Loucy (cell line): ENCODE results near the gene NOL8.
A peak's percentile ranks its signal among the peaks of the same experiment; 100 is the strongest.

Experiments
- H2AFZ ChIP-seq: fragments of 200-600 bp; sonication (generic); 2 replicates; pipeline ENCODE4 v1.6.0; 2016; ENCODE audit warnings: antibody characterized with exemption, mild to moderate bottlenecking, low read length, moderate library complexity
- H3F3A ChIP-seq: fragments of 200-600 bp; 2 replicates; pipeline ENCODE4 v1.6.0; 2016; ENCODE audit warnings: antibody characterized with exemption, low read depth, mild to moderate bottlenecking
- H3K27me3 ChIP-seq: fragments of 200-600 bp; sonication (generic); 2 replicates; pipeline ENCODE4 v1.6.1; 2014; ENCODE audit warnings: low read length, mild to moderate bottlenecking; ENCODE audit not compliant: insufficient read depth, poor library complexity, severe bottlenecking
- H3K36me3 ChIP-seq: fragments of 200-600 bp; sonication (generic); 2 replicates; pipeline ENCODE4 v1.6.1; 2016; ENCODE audit warnings: low read length; ENCODE audit not compliant: insufficient read depth
- H3K4me1 ChIP-seq: fragments of 200-600 bp; sonication (generic); 2 replicates; pipeline ENCODE4 v1.5.1; 2014; ENCODE audit warnings: low read length, mild to moderate bottlenecking; ENCODE audit not compliant: insufficient read depth, poor library complexity, severe bottlenecking
- H3K4me2 ChIP-seq: fragments of 200-600 bp; sonication (generic); 2 replicates; pipeline ENCODE4 v1.6.0; 2014; ENCODE audit warnings: antibody characterized with exemption, low read length, low read depth, mild to moderate bottlenecking; ENCODE audit not compliant: poor library complexity, severe bottlenecking
- H3K4me3 ChIP-seq: fragments of 200-600 bp; sonication (generic); 2 replicates; pipeline ENCODE4 v1.5.1; 2014; ENCODE audit warnings: low read length, mild to moderate bottlenecking, mixed read lengths; ENCODE audit not compliant: poor library complexity, severe bottlenecking
- H3K79me2 ChIP-seq: fragments of 200-600 bp; sonication (generic); 2 replicates; pipeline ENCODE4 v1.6.1; 2014; ENCODE audit warnings: low read length; ENCODE audit not compliant: insufficient read depth
- H3K9ac ChIP-seq: fragments of 200-600 bp; sonication (generic); 2 replicates; pipeline ENCODE4 v1.6.0; 2014; ENCODE audit warnings: mild to moderate bottlenecking, low read depth, low read length, moderate library complexity; ENCODE audit not compliant: poor library complexity, severe bottlenecking
- H3K9me2 ChIP-seq: fragments of 200-600 bp; sonication (generic); replicated peaks from 2 replicates; pipeline ENCODE4 v1.6.1; 2016; ENCODE audit warnings: low read depth, low read length, mixed read lengths
- H3K9me3 ChIP-seq: fragments of 200-600 bp; sonication (generic); 2 replicates; pipeline ENCODE4 v1.6.1; 2014; ENCODE audit warnings: mild to moderate bottlenecking, antibody characterized with exemption, low read length, low read depth; ENCODE audit not compliant: insufficient read depth
- H4K20me1 ChIP-seq: fragments of 200-600 bp; sonication (generic); 2 replicates; pipeline ENCODE4 v1.6.0; 2014; ENCODE audit warnings: antibody characterized with exemption, low read length, mild to moderate bottlenecking; ENCODE audit not compliant: insufficient read depth, poor library complexity, severe bottlenecking
- CTCF ChIP-seq: fragments of 200-600 bp; sonication (generic); conservative IDR thresholded peaks from 2 replicates; pipeline ENCODE4 v1.5.1; 2014; ENCODE audit warnings: mild to moderate bottlenecking, antibody characterized with exemption, low read length
- EZH2phosphoT487 ChIP-seq: fragments of 200-600 bp; IDR thresholded peaks from 2 replicates; pipeline ENCODE4 v1.6.1; 2018; ENCODE audit warnings: antibody characterized with exemption, mild to moderate bottlenecking, moderate library complexity, borderline replicate concordance

Gene NOL8

GRCh38 chr9:92325991-92326500, 896 bp upstream of the NOL8 start:
- Histone ChIP-seq H3K79me2 (peaks cover 67% of the 10 kb centered on the region), H3K9me2 (no peaks in the 10 kb centered on the region)

GRCh38 chr9:92324889-92325268, 271 bp downstream of the NOL8 start:
- H2AFZ ChIP-seq, result peak overlapping the region; percentile 97
- H3K36me3 ChIP-seq, result peaks cover 6% of the 10 kb centered on the region; the same call in 1 of the 2 replicates
- no peaks in the 10 kb centered on the region for H3K9me3 ChIP-seq
- peak overlapping the region; percentile 89 for H3K4me2 ChIP-seq
- peaks cover 39% of the 10 kb centered on the region for H3K4me1 ChIP-seq
- H4K20me1 ChIP-seq, result peaks cover 3% of the 10 kb centered on the region
- no peaks in the 10 kb centered on the region for H3F3A ChIP-seq
- H3K4me3 ChIP-seq, result peak overlapping the region; percentile 90
- peak overlapping the region; percentile 88 for H3K9ac ChIP-seq
- TF ChIP-seq EZH2phosphoT487, result no peak
- TF ChIP-seq CTCF, result no peak
- H3K9me2 ChIP-seq, result no peaks in the 10 kb centered on the region
- H3K27me3 ChIP-seq, result no peaks in the 10 kb centered on the region
- peaks cover 67% of the 10 kb centered on the region for H3K79me2 ChIP-seq

More at GRCh38 chr9:92325991-92326500, 896 bp upstream of the NOL8 start:
- Histone ChIP-seq H4K20me1 (peaks cover 3% of the 10 kb centered on the region), H3K4me3 (peak overlapping the region; percentile 90), H3K9ac (peak overlapping the region; percentile 88), H2AFZ (peak overlapping the region; percentile 97), H3K4me1 (peaks cover 39% of the 10 kb centered on the region), H3K4me2 (peak overlapping the region; percentile 89), H3K27me3 (no peaks in the 10 kb centered on the region), H3K9me3 (no peaks in the 10 kb centered on the region), H3F3A (no peaks in the 10 kb centered on the region), H3K36me3 (no peaks in the 10 kb centered on the region; the same call in 1 of the 2 replicates)
- TF ChIP-seq CTCF (no peak), EZH2phosphoT487 (no peak)

GRCh38 chr9:92324431-92324830, 719 bp downstream of the NOL8 start:
- H3K4me3 ChIP-seq, result peak overlapping the region; percentile 90
- no peaks in the 10 kb centered on the region for H3K9me3 ChIP-seq
- no peaks in the 10 kb centered on the region for H3K27me3 ChIP-seq
- H3K4me1 ChIP-seq, result peaks cover 39% of the 10 kb centered on the region
- peak overlapping the region; percentile 89 for H3K4me2 ChIP-seq
- H3K36me3 ChIP-seq, result peaks cover 9% of the 10 kb centered on the region; the same call in 1 of the 2 replicates
- peak overlapping the region; percentile 97; the same call in 1 of the 2 replicates for H2AFZ ChIP-seq
- H3K9ac ChIP-seq, result peak overlapping the region; percentile 88
- no peaks in the 10 kb centered on the region for H3F3A ChIP-seq
- peaks cover 3% of the 10 kb centered on the region for H4K20me1 ChIP-seq
- no peaks in the 10 kb centered on the region for H3K9me2 ChIP-seq
- H3K79me2 ChIP-seq, result peaks cover 65% of the 10 kb centered on the region
- TF ChIP-seq EZH2phosphoT487 (no peak), CTCF (no peak)
